Measurements from ENCODE around the gene BCAT1.
"Not testable (repeated sequence)": the region's sequence is repeated elsewhere in the genome, so short reads cannot be mapped to it uniquely, and the experiment has no call there.

Gene BCAT1

GRCh38 chr12:24948757-24949722 is at the start of gene BCAT1:
Gene BCAT1 (minus strand): TSS chr12:24949101. CDS start chr12:24948932, 169 bp downstream.
- peak; percentile 87 for DNase-seq

- DNase-seq = no peak
These were observed 49.2 kb upstream of the BCAT1 start for GRCh38 chr12:24997970-24998582.

GRCh38 chr12:24997496-24997895 is 48.6 kb upstream of the BCAT1 start:
- no peak for DNase-seq

GRCh38 chr12:24996820-24997219 is 47.9 kb upstream of the BCAT1 start:
- no peak for DNase-seq

- no peak for DNase-seq
These were observed 47.3 kb upstream of the BCAT1 start for GRCh38 chr12:24996102-24996797.

- DNase-seq = no peak
These were observed 44.9 kb upstream of the BCAT1 start for GRCh38 chr12:24993793-24994192.

GRCh38 chr12:24991209-24992049 is 42.5 kb upstream of the BCAT1 start:
- no peak for DNase-seq

GRCh38 chr12:24989216-24989615 is 40.3 kb upstream of the BCAT1 start:
- no peak for DNase-seq

- DNase-seq = no peak
These were observed 33.3 kb upstream of the BCAT1 start for GRCh38 chr12:24982250-24982649.

GRCh38 chr12:24979976-24980730 is 31.3 kb upstream of the BCAT1 start:
- DNase-seq = no peak

- no peak for DNase-seq
These were observed 30.4 kb upstream of the BCAT1 start for GRCh38 chr12:24979329-24979728.

GRCh38 chr12:24977711-24978110 is 28.8 kb upstream of the BCAT1 start:
- DNase-seq = no peak

GRCh38 chr12:24977060-24977459 is 28.2 kb upstream of the BCAT1 start:
- DNase-seq = no peak

GRCh38 chr12:24975425-24975824 is 26.5 kb upstream of the BCAT1 start:
- no peak for DNase-seq

GRCh38 chr12:24974216-24974615 is 25.3 kb upstream of the BCAT1 start:
- no peak for DNase-seq

- DNase-seq = no peak
These were observed 23.2 kb upstream of the BCAT1 start for GRCh38 chr12:24972078-24972477.

- DNase-seq = no peak
These were observed 21.3 kb upstream of the BCAT1 start for GRCh38 chr12:24970177-24970576.

GRCh38 chr12:24966951-24967564 is 18.2 kb upstream of the BCAT1 start:
- no peak for DNase-seq

GRCh38 chr12:24964342-24964741 is 15.4 kb upstream of the BCAT1 start:
- no peak for DNase-seq

GRCh38 chr12:24960222-24960855 is 11.4 kb upstream of the BCAT1 start:
- DNase-seq = peak; percentile 22

GRCh38 chr12:24956351-24956750 is 7.5 kb upstream of the BCAT1 start:
- DNase-seq = not testable (repeated sequence)
